ENCODE results near the gene POC1B.

The POC1B gene

GRCh38 chr12:89525824-89526770 lies at the start of gene POC1B:
Gene POC1B (minus strand): TSS chr12:89526047. CDS start chr12:89525895, 152 bp downstream.
- peak; percentile 89 for DNase-seq (ENCODE audit: low spot score)

DNA sequence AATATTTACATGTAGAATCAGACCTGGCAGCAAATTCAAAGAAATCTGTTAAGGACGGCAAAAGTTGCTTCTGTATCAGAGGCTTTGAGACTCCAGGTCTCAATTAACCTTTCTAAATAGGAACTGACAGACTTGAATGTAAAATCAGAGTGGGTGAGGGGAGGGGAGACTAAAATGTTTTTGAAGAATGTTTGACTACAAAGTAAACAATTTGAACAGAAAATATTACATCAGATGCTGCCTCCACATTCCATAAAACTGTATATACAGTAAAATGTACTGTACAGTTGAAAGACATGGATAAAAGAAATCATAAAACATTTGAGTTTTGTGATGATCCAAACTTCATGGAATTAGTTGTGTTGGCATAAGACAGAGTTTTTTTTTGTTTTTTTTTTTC lies 49.5 kb upstream of the POC1B start:
- DNase-seq (ENCODE audit: low spot score) = no peak

DNA sequence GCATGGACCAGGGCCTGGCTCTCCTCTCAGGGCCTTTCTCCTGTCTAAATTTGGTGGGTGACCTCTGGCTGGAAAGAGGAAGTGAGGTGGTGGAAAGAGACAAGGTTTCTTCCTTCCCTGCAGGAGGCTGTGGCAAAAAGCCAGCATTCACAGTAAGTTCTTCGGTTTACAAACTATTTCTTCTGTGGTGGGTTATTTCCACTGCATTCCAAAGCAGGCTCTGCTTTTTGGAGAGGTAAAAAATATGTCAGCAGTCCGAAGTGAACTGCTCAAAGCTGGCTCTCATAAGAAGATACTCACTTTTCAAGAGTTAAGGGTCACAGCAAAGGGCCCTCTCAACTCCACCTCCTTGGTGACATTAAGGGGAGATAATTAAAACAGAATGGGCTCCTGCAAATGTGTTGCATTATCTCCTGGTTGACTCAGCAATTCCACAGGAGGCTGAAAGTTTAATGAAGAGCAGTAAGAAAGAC lies 48.9 kb upstream of the POC1B start:
- DNase-seq (ENCODE audit: low spot score) = no peak

GRCh38 chr12:89573051-89573810 lies 47.4 kb upstream of the POC1B start:
- DNase-seq (ENCODE audit: low spot score) = no peak

- no peak for DNase-seq (ENCODE audit: low spot score)
These were observed 45.8 kb upstream of the POC1B start for GRCh38 chr12:89571491-89572195.

DNA sequence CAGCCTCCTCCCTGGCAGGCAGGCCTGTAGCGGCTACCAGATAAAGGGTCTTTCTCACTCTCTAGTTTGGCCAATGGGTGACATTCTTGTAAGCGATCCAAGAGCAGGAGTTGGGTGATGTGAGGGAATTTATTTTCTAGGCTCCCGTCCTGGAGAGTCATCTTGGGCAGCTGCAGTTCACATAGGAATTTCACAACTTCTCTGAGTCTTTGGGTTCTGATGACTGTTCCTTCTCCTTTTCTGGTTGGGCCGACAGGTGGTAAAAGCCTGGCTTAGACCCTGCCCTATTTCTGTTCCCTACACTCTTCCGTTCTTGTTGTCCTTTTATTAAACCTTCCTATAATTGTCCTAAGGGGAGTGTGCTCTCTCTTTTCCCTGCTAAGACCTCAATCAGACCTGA lies 42.6 kb upstream of the POC1B start:
- DNase-seq (ENCODE audit: low spot score) = no peak

- DNase-seq (ENCODE audit: low spot score) = no peak
These were observed 41.9 kb upstream of the POC1B start for GRCh38 chr12:89567691-89568239.

- DNase-seq (ENCODE audit: low spot score) = no peak
These were observed 40.8 kb upstream of the POC1B start for GRCh38 chr12:89566615-89567014.

- DNase-seq (ENCODE audit: low spot score) = no peak
These were observed 39.2 kb upstream of the POC1B start for GRCh38 chr12:89565002-89565401.

DNA sequence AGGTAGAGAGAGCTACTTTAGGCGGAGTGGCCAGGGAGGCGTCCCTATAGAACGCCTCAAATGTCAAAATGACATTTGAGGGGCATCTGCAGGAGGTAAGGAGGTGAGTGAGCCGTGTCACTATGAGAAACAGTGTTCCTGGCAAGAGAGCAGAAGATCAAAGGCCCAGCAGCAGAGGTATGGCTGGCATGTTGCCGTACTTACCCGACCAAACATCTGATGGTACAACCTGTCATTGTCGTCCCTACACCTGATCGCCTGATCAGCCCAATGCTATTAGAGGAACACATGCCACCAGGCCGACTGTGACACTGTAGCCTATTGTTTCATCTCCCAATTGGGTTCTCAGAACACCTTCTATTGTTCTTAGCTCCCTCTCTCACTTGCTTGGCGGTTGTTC lies 33.9 kb upstream of the POC1B start:
- DNase-seq (ENCODE audit: low spot score) = no peak

DNA sequence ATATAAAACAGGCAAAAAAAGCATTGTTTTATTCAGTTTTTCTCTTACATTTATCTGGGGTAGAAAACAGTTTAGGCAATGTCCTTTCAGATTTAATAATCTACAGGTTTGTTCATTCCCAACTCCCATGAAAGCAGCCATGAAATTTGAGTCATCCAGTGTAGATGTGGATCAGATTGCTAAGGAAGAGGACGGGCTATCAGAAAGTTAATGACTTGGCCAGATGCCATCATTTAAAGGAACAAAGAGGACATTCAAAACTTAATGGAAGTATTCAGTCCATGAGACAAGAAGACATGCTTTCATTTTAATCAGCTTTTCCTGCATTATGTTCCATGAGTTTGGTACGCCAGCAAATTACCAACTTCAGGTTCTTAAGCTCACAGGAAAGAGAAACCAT lies 31.1 kb upstream of the POC1B start:
- peak; percentile 63 for DNase-seq (ENCODE audit: low spot score)

DNA sequence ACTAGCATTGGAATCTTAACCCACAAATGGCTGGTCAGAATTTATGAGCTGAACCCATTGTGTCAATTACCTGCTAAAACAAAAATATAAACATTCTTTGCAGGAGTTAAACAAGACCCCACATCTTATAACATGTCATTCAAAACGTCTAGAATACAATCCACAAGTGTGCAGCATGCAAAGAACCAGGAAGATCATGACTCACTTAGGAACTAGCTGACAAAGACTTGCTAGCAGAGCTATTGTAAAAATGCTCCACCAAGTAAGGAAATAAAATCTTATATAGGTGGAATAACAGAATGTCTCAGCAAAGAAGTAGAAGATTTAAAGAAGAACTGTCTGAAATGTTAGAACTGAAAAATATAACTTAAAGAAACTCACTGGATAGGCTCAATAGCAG lies 26.5 kb upstream of the POC1B start:
- no peak for DNase-seq (ENCODE audit: low spot score)

GRCh38 chr12:89551747-89552146 lies 25.9 kb upstream of the POC1B start:
- DNase-seq (ENCODE audit: low spot score) = no peak

DNA sequence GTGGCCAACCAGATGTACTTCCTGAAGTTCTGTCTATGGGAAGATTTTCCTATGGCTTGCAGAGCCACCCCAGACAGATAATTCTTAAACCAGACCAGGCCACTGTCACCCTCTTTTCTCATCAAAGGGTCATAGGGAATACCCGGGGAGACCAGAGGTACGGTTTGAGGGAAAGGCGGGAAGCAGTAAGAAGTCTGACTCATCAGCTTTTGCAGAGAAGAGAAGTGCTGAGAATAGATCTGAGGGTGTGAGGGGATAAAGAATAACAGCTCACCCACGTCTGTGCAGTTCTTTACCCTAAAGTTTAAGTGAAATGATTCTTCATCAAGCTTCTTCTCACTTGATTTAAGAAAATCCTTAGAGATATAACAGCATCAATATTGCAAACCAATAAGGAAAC lies 21.3 kb upstream of the POC1B start:
- DNase-seq (ENCODE audit: low spot score) = no peak

DNA sequence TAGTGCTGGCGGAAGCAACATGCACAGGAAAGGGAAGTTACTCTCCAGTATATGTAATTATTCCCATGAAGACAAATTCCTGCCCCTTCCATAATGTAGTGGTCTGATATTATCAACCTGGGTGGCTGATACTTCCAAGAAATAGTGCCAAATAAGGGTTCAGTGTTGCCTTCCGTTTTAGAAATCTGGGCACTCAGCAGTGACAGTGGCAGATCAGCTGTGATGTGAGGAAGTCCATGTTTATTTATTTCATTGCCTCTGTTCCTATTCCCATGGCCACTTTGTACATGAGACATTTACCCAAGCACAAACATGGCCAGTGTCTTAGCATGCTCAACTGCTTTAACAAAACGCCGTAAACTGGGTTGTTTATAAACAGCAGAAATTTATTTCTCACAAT lies 20.3 kb upstream of the POC1B start:
- DNase-seq (ENCODE audit: low spot score) = no peak

GRCh38 chr12:89544681-89545184 lies 18.9 kb upstream of the POC1B start:
- peak; percentile 35 for DNase-seq (ENCODE audit: low spot score)

DNA sequence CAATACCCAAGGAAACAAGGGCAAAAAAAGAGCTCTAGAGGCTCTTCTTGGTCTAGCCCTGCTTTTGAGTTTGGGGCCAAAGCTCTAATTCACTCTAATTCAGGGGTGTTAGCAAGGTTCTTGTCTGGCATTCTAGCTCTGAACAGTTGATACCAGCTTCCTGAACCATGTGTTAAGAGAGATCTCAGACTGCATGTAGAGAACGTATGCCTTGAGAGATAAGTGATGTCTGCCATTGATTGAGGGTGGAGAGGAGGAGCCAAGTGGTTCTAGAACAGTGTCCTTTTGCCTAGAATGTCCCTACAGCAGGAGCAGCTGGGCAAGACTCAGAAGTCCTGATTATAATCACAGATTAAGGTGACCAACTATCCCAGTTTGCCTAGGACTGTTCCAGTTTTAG lies 18.2 kb upstream of the POC1B start:
- DNase-seq (ENCODE audit: low spot score) = no peak

- peak; percentile 82 for DNase-seq (ENCODE audit: low spot score)
These were observed 17.2 kb upstream of the POC1B start for GRCh38 chr12:89542912-89543592.

DNA sequence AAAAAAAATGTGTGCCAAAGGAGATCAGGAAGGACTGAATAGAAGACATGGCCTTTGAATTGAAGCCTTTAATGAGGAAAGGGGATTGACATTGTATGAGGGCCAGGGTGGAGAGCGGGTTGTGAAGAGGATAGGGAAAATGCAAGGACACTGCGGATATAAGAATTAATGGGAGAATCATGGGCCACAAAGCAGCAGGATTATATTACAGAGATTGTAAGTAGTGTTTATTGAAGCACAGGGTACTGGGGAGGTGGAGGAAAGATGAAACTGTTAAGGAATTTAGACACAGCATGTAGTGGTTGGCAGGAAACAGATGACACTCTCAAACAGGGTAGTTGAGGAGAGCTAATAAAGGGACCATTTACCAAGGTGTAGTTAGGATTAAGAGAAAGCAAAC lies 16.4 kb upstream of the POC1B start:
- no peak for DNase-seq (ENCODE audit: low spot score)

GRCh38 chr12:89540586-89540985 lies 14.7 kb upstream of the POC1B start:
- no peak for DNase-seq (ENCODE audit: low spot score)

Data from LoVo (cell line).